DOHH2 (cell line): Measurements from ENCODE around the gene KPNA2.

Experiments used
- H3F3A ChIP-seq: fragments of 200-600 bp; sonication (generic), shearing (Covaris generic); 2 replicates; pipeline ENCODE4 v1.6.0; 2016; ENCODE audit warnings: antibody characterized with exemption, mild to moderate bottlenecking; ENCODE audit not compliant: control insufficient read depth, insufficient read depth
- H3K27ac ChIP-seq: fragments of 200-600 bp; sonication (generic); 2 replicates; pipeline ENCODE4 v1.5.1; 2014; ENCODE audit warnings: low read depth, mild to moderate bottlenecking, low read length, moderate library complexity
- H3K27me3 ChIP-seq: fragments of 200-600 bp; sonication (generic); 2 replicates; pipeline ENCODE4 v1.6.1; 2014; ENCODE audit warnings: mild to moderate bottlenecking, low read length, mixed read lengths; ENCODE audit not compliant: control insufficient read depth
- H3K36me3 ChIP-seq: fragments of 200-600 bp; sonication (generic); 2 replicates; pipeline ENCODE4 v1.6.1; 2014; ENCODE audit warnings: mild to moderate bottlenecking, low read length, moderate library complexity, mixed read lengths; ENCODE audit not compliant: control insufficient read depth
- H3K4me1 ChIP-seq: fragments of 200-600 bp; sonication (generic); 2 replicates; pipeline ENCODE4 v1.6.1; 2014; ENCODE audit warnings: mild to moderate bottlenecking, low read length, mixed read lengths; ENCODE audit not compliant: control insufficient read depth
- H3K4me2 ChIP-seq: fragments of 200-600 bp; sonication (generic); 2 replicates; pipeline ENCODE4 v1.6.0; 2014; ENCODE audit warnings: mild to moderate bottlenecking, low read length, moderate library complexity
- H3K4me3 ChIP-seq: fragments of 200-600 bp; sonication (generic); 2 replicates; pipeline ENCODE4 v1.5.1; 2014; ENCODE audit warnings: mild to moderate bottlenecking, low read length, mixed read lengths
- H3K79me2 ChIP-seq: fragments of 200-600 bp; sonication (generic); 2 replicates; pipeline ENCODE4 v1.6.1; 2014; ENCODE audit warnings: mild to moderate bottlenecking, low read length, mixed read lengths; ENCODE audit not compliant: control insufficient read depth
- H3K9me2 ChIP-seq: fragments of 200-600 bp; sonication (generic); replicated peaks from 2 replicates; pipeline ENCODE4 v1.6.1; 2014; ENCODE audit warnings: mild to moderate bottlenecking, low read length, mixed read lengths; ENCODE audit not compliant: control insufficient read depth
- H3K9me3 ChIP-seq: fragments of 200-600 bp; sonication (generic); 2 replicates; pipeline ENCODE4 v1.6.1; 2014; ENCODE audit warnings: antibody characterized with exemption, low read length, mixed read lengths; ENCODE audit not compliant: control insufficient read depth, insufficient read depth
- H4K20me1 ChIP-seq: fragments of 200-600 bp; sonication (generic); 2 replicates; pipeline ENCODE4 v1.6.0; 2014; ENCODE audit warnings: low read depth, mild to moderate bottlenecking, antibody characterized with exemption, low read length, moderate library complexity; ENCODE audit not compliant: control insufficient read depth, insufficient read depth
- CTCF ChIP-seq: fragments of 200-600 bp; sonication (generic); IDR thresholded peaks from one replicate; pipeline ENCODE4 v1.5.1; 2014; ENCODE audit warnings: antibody characterized with exemption, mild to moderate bottlenecking, low read depth, low read length; ENCODE audit not compliant: poor library complexity, severe bottlenecking
- EZH2phosphoT487 ChIP-seq: fragments of 200-600 bp; sonication (generic); IDR thresholded peaks from 2 replicates; pipeline ENCODE4 v1.6.1; 2017; ENCODE audit warnings: borderline replicate concordance, mild to moderate bottlenecking, antibody characterized with exemption, low read length, moderate library complexity, mixed read lengths

Gene KPNA2

GRCh38 chr17:67993153-67993997 lies 42.2 kb upstream of the KPNA2 start:
- Histone ChIP-seq H3K4me1 (peaks cover 36% of the 10 kb centered on the region), H3K4me3 (peak overlapping the region; percentile 95), H3K27ac (peak overlapping the region; percentile 67), H3K4me2 (peak overlapping the region; percentile 99), H3K79me2 (no peaks in the 10 kb centered on the region; the same call in 1 of the 2 replicates), H3F3A (peaks cover 24% of the 10 kb centered on the region), H3K9me2 (no peaks in the 10 kb centered on the region), H4K20me1 (no peaks in the 10 kb centered on the region), H3K27me3 (peaks cover 24% of the 10 kb centered on the region), H3K9me3 (no peaks in the 10 kb centered on the region), H3K36me3 (peaks cover 3% of the 10 kb centered on the region; the same call in 1 of the 2 replicates)
- TF ChIP-seq CTCF (no peak), EZH2phosphoT487 (no peak)

GRCh38 chr17:67993998-67994361 lies 41.6 kb upstream of the KPNA2 start:
- peaks cover 24% of the 10 kb centered on the region for H3F3A ChIP-seq
- H3K9me3 ChIP-seq = no peaks in the 10 kb centered on the region
- no peaks in the 10 kb centered on the region for H4K20me1 ChIP-seq
- H3K79me2 ChIP-seq = no peaks in the 10 kb centered on the region; the same call in 1 of the 2 replicates
- peaks cover 36% of the 10 kb centered on the region for H3K4me1 ChIP-seq
- H3K27ac ChIP-seq = peak overlapping the region; percentile 67
- peaks cover 3% of the 10 kb centered on the region; the same call in 1 of the 2 replicates for H3K36me3 ChIP-seq
- H3K4me2 ChIP-seq = peak overlapping the region; percentile 99
- H3K27me3 ChIP-seq = peaks cover 24% of the 10 kb centered on the region
- no peaks in the 10 kb centered on the region for H3K9me2 ChIP-seq
- no peak for TF ChIP-seq CTCF
- TF ChIP-seq EZH2phosphoT487 = no peak
- H3K4me3 ChIP-seq = peak overlapping the region; percentile 95

- Histone ChIP-seq H4K20me1 (no peaks in the 10 kb centered on the region), H3K4me1 (peaks cover 36% of the 10 kb centered on the region), H3K4me2 (peak overlapping the region; percentile 99), H3K36me3 (peaks cover 3% of the 10 kb centered on the region; the same call in 1 of the 2 replicates), H3K27me3 (peaks cover 24% of the 10 kb centered on the region), H3K4me3 (peak overlapping the region; percentile 95), H3K9me3 (no peaks in the 10 kb centered on the region), H3K9me2 (no peaks in the 10 kb centered on the region), H3F3A (peaks cover 24% of the 10 kb centered on the region), H3K79me2 (no peaks in the 10 kb centered on the region; the same call in 1 of the 2 replicates), H3K27ac (no peak overlapping the region)
- no peak for TF ChIP-seq CTCF
- TF ChIP-seq EZH2phosphoT487 = no peak
Observed at GRCh38 chr17:67994817-67995569, 40.5 kb upstream of the KPNA2 start.
